IMR-90 (cell line): ENCODE measurements around the gene ZDHHC24. TPM values are rescaled to one million over a fixed set of nuclear protein-coding genes. Genes with fewer than 3 reads are reported as not detected.

Experiments used
- ATAC-seq: fragments of 200-7000 bp; cut with Tn5 transposase; 2 replicates; pipeline ENCODE4 v1.9.1; 2020; ENCODE audit warnings: low read depth, mild to moderate bottlenecking, moderate library complexity
- BruUV-seq: library from RNA; stranded (reverse); fragments of 400-500 nt; replicated peaks from 2 replicates; lab custom pipeline; 2021; lab: Mats Ljungman, UMichigan
- CTCF ChIA-PET: fragments of 300-600 bp; formaldehyde crosslinking; extraction: SDS; loops from one replicate; lab custom pipeline; 2021; ENCODE audit warnings: antibody characterized with exemption; lab: Yijun Ruan, JAX
- POLR2A ChIA-PET: fragments of 300-600 bp; sonication (Branson Sonifier 250); formaldehyde crosslinking; loops from one replicate; lab custom pipeline; 2022; ENCODE audit warnings: antibody characterized with exemption; ENCODE audit not compliant: unreplicated experiment; lab: Charles Lee
- DNase-seq: peaks from one replicate; pipeline ENCODE4 v3.0.0; 2013
- H2AFZ ChIP-seq: replicated peaks from 2 replicates; pipeline ENCODE3; 2013; ENCODE audit warnings: low read length, mild to moderate bottlenecking; ENCODE audit not compliant: poor library complexity
- H2AK5ac ChIP-seq: 2 replicates; pipeline ENCODE4 v1.6.1; 2013; ENCODE audit warnings: low read depth, low read length, inconsistent platforms
- H2AK9ac ChIP-seq: replicated peaks from 2 replicates; pipeline ENCODE3; 2013; ENCODE audit warnings: mild to moderate bottlenecking, low read depth, low read length, moderate library complexity; ENCODE audit not compliant: poor library complexity
- H2BK120ac ChIP-seq: 2 replicates; pipeline ENCODE4 v1.6.1; 2013; ENCODE audit warnings: low read depth, low read length, inconsistent platforms
- H2BK15ac ChIP-seq: 3 replicates; pipeline ENCODE4 v1.6.1; 2013; ENCODE audit warnings: low read depth, low read length, inconsistent platforms
- H2BK20ac ChIP-seq: 2 replicates; pipeline ENCODE4 v1.6.1; 2013; ENCODE audit warnings: low read depth, mild to moderate bottlenecking, inconsistent platforms, low read length, moderate library complexity
- H2BK5ac ChIP-seq: 2 replicates; pipeline ENCODE4 v1.6.1; 2013; ENCODE audit warnings: mild to moderate bottlenecking, low read depth, low read length, inconsistent platforms; ENCODE audit not compliant: poor library complexity, severe bottlenecking
- H3K14ac ChIP-seq: replicated peaks from 2 replicates; pipeline ENCODE4 v1.6.1; 2013; ENCODE audit warnings: low read depth, low read length, inconsistent platforms
- H3K18ac ChIP-seq: 2 replicates; pipeline ENCODE4 v1.6.1; 2013; ENCODE audit warnings: low read depth, low read length, control low read depth
- H3K23ac ChIP-seq: 2 replicates; pipeline ENCODE4 v1.6.1; 2013; ENCODE audit warnings: low read depth, low read length, inconsistent platforms
- H3K27ac ChIP-seq: 2 replicates; pipeline ENCODE4 v1.5.1; 2013; ENCODE audit warnings: mild to moderate bottlenecking, control low read depth, low read length; ENCODE audit not compliant: insufficient read depth
- H3K27me3 ChIP-seq: 2 replicates; pipeline ENCODE4 v1.6.1; 2013; ENCODE audit warnings: low read length; ENCODE audit not compliant: control insufficient read depth, insufficient read depth
- H3K36me3 ChIP-seq: 2 replicates; pipeline ENCODE4 v1.6.1; 2013; ENCODE audit warnings: low read length, mixed read lengths; ENCODE audit not compliant: control insufficient read depth, insufficient read depth
- H3K4ac ChIP-seq: 2 replicates; pipeline ENCODE4 v1.6.1; 2013; ENCODE audit warnings: low read depth, low read length, inconsistent platforms
- H3K4me1 ChIP-seq: 2 replicates; pipeline ENCODE4 v1.6.1; 2013; ENCODE audit warnings: low read length, mixed read lengths; ENCODE audit not compliant: control insufficient read depth, insufficient read depth
- H3K4me2 ChIP-seq: 2 replicates; pipeline ENCODE4 v1.6.1; 2013; ENCODE audit warnings: low read depth, mild to moderate bottlenecking, control low read depth, low read length, moderate library complexity
- H3K4me3 ChIP-seq: 2 replicates; pipeline ENCODE4 v1.5.1; 2013; ENCODE audit warnings: low read depth, mild to moderate bottlenecking, control low read depth, low read length, moderate library complexity; ENCODE audit not compliant: insufficient read depth
- H3K56ac ChIP-seq: 2 replicates; pipeline ENCODE4 v1.6.1; 2013; ENCODE audit warnings: low read length, inconsistent platforms; ENCODE audit not compliant: insufficient read depth; ENCODE audit errors: extremely low read depth
- H3K79me1 ChIP-seq, 2 experiments: 2 replicates each; pipeline ENCODE4 v1.6.1; 2013; ENCODE audit warnings: low read length in 2 of 2, inconsistent platforms in 1 of 2, low read depth in 1 of 2
- H3K9ac ChIP-seq: 2 replicates; pipeline ENCODE4 v1.6.1; 2013; ENCODE audit warnings: low read depth, low read length, control low read depth
- H3K9me1 ChIP-seq: 2 replicates; pipeline ENCODE4 v1.6.1; 2013; ENCODE audit warnings: low read length, inconsistent platforms; ENCODE audit not compliant: insufficient read depth
- H3K9me3 ChIP-seq: 2 replicates; pipeline ENCODE4 v1.6.1; 2013; ENCODE audit warnings: low read length; ENCODE audit not compliant: control insufficient read depth, insufficient read depth
- H4K20me1 ChIP-seq: 2 replicates; pipeline ENCODE4 v1.6.1; 2013; ENCODE audit warnings: low read length, inconsistent platforms; ENCODE audit not compliant: insufficient read depth
- H4K5ac ChIP-seq: 2 replicates; pipeline ENCODE4 v1.6.1; 2013; ENCODE audit warnings: mild to moderate bottlenecking, low read depth, low read length, control low read depth
- H4K8ac ChIP-seq, 2 experiments: 2 replicates each; pipeline ENCODE4 v1.6.1; 2013; ENCODE audit warnings: low read depth in 2 of 2, low read length in 2 of 2, control low read depth in 1 of 2, inconsistent platforms in 1 of 2
- H4K91ac ChIP-seq: 2 replicates; pipeline ENCODE4 v1.6.1; 2013; ENCODE audit warnings: low read depth, low read length, inconsistent platforms; ENCODE audit not compliant: insufficient read depth
- MAZ ChIP-seq: IDR thresholded peaks from 2 replicates; pipeline ENCODE4 v1.6.1; 2012; ENCODE audit warnings: low read depth, mild to moderate bottlenecking, low read length, improper control_type of control experiment, moderate library complexity, borderline replicate concordance
- WGBS, 2 experiments: methylation state at CpG; one replicate each; pipeline versions ENCODE4 v1.1.5 to v1.1.7; 2013; ENCODE audit warnings: missing lambda C conversion rate in 2 of 2; ENCODE audit not compliant: insufficient read length in 1 of 2; ENCODE audit errors: extremely low coverage in 2 of 2; 5-methylcytosine and 5-hydroxymethylcytosine counted together
- dilution Hi-C: fragments of 300-500 bp; cut with HindIII; formaldehyde crosslinking; loops from one replicate; pipeline ENCODE4 v1.14.3; 2018; ENCODE audit warnings: low sequenced_read_pairs; ENCODE audit not compliant: unreplicated experiment
- in situ Hi-C: fragments of 300-500 bp; cut with MboI; formaldehyde crosslinking; loops from 3 replicates; pipeline ENCODE4 v1.14.3; 2019; ENCODE audit warnings: low sequenced_read_pairs, inconsistent platforms, mixed read lengths
- intact Hi-C: fragments of 100-400 bp; cut with micrococcal nuclease; formaldehyde crosslinking; loops from 2 replicates; pipeline ENCODE4 v1.10.0; 2022
- polyA plus RNA-seq, 3 experiments: library from polyadenylated mRNA; depleted of rRNA; stranded (reverse); fragments of >200 nt; gene quantifications; 2 replicates each; pipeline ENCODE4 v1.2.3, GENCODE V29; 2012; ENCODE audit warnings: low replicate concordance in 1 of 3
- total RNA-seq: library from RNA; depleted of rRNA; stranded (reverse); fragments of >200 nt; gene quantifications from 2 replicates; pipeline ENCODE4 v1.2.3, GENCODE V29; 2012
- TF ChIP-seq, protein P1 (sequence below): fragments of 150-350 bp; IDR thresholded peaks from 2 replicates; pipeline ENCODE4 v1.6.1; 2017; ENCODE audit warnings: mild to moderate bottlenecking, antibody characterized with exemption, low read length, low read depth
- TF ChIP-seq, protein P2 (sequence below): fragments of 150-350 bp; IDR thresholded peaks from 2 replicates; pipeline ENCODE4 v1.6.1; 2016; ENCODE audit warnings: low read depth, mild to moderate bottlenecking, low read length, moderate library complexity, borderline replicate concordance

The ZDHHC24 gene
- total and polyA plus RNA-seq, 2 of the 4 experiments (the other 2 are of a cell fraction), result 3.2 to 10.9 TPM

DNA sequence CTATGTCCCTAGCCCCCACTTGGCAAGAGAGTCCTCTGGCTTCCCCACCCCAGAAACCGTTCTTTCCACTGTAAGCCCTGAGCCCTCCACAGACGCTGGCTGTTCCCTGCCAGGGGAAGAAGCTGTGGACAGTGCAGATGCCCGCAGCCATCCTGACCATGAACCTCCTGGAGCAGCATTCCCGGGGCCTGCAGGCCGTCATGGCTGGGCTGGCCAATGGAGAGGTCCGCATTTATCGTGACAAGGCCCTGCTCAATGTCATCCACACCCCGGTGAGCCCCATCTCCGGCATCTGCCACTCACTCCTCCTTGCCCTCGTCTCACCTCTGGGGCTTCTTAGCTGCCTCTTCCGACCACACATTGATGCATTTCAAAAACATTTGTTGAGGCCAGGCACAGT lies 22.2 kb downstream of the ZDHHC24 start:
- H3K4me1 ChIP-seq, result no peaks in the 10 kb centered on the region
- no TSS peak for BruUV-seq
- no peak for DNase-seq
- no peak overlapping the region for H3K4me3 ChIP-seq
- no peak overlapping the region for H4K91ac ChIP-seq
- H3K27me3 ChIP-seq, result no peaks in the 10 kb centered on the region
- no peaks in the 10 kb centered on the region for H3K9me1 ChIP-seq
- H3K14ac ChIP-seq, result no peak overlapping the region
- no peak overlapping the region for H2AK5ac ChIP-seq
- ChIA-PET POLR2A (no interaction called here), CTCF (no interaction called here)
- no peaks in the 10 kb centered on the region for H3K9me3 ChIP-seq
- no peak overlapping the region for H2BK20ac ChIP-seq
- H3K36me3 ChIP-seq, result peaks cover 30% of the 10 kb centered on the region
- H3K27ac ChIP-seq, result no peak overlapping the region
- H4K8ac ChIP-seq, result no peak overlapping the region
- no peak overlapping the region for H3K18ac ChIP-seq
- no peak overlapping the region for H2BK120ac ChIP-seq
- H3K56ac ChIP-seq, result no peak overlapping the region
- TF ChIP-seq, protein P1, sequence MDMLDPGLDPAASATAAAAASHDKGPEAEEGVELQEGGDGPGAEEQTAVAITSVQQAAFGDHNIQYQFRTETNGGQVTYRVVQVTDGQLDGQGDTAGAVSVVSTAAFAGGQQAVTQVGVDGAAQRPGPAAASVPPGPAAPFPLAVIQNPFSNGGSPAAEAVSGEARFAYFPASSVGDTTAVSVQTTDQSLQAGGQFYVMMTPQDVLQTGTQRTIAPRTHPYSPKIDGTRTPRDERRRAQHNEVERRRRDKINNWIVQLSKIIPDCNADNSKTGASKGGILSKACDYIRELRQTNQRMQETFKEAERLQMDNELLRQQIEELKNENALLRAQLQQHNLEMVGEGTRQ, result no peak
- TF ChIP-seq, protein P2, sequence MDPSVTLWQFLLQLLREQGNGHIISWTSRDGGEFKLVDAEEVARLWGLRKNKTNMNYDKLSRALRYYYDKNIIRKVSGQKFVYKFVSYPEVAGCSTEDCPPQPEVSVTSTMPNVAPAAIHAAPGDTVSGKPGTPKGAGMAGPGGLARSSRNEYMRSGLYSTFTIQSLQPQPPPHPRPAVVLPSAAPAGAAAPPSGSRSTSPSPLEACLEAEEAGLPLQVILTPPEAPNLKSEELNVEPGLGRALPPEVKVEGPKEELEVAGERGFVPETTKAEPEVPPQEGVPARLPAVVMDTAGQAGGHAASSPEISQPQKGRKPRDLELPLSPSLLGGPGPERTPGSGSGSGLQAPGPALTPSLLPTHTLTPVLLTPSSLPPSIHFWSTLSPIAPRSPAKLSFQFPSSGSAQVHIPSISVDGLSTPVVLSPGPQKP, result no peak
- no peak for TF ChIP-seq MAZ
- WGBS, 2 experiments, result 100% methylated on average over 3 of the region's 11 CpGs; no CpG with 5 or more reads in 1 of the 2 experiments
- H3K79me1 ChIP-seq, result no peaks in the 10 kb centered on the region
- H3K9ac ChIP-seq, result no peak overlapping the region
- H3K23ac ChIP-seq, result no peak overlapping the region
- peak overlapping the region; percentile 28 for H2AK9ac ChIP-seq
- no peak overlapping the region for H4K5ac ChIP-seq
- H2BK15ac ChIP-seq, result no peak overlapping the region
- no peaks in the 10 kb centered on the region for H4K20me1 ChIP-seq
- no peak for ATAC-seq
- dilution Hi-C loops (no loop called here), in situ Hi-C loops (no loop called here), intact Hi-C loops (no loop called here)
- H3K4ac ChIP-seq, result no peak overlapping the region
- H3K4me2 ChIP-seq, result no peak overlapping the region
- H2BK5ac ChIP-seq, result no peak overlapping the region
- H2AFZ ChIP-seq, result no peak overlapping the region
